GM10248 (cell line): ENCODE measurements around the gene SLN.

Experiments used
- CTCF ChIA-PET: fragments of 300-600 bp; sonication (Branson Sonifier 250); formaldehyde crosslinking; extraction: SDS; loops from one replicate; lab custom pipeline; 2021; ENCODE audit warnings: antibody characterized with exemption; lab: Yijun Ruan, JAX
- POLR2A ChIA-PET: fragments of 350-650 bp; sonication (Branson Sonifier 250); formaldehyde crosslinking; extraction: SDS; loops from one replicate; lab custom pipeline; 2020; ENCODE audit warnings: antibody characterized with exemption; lab: Yijun Ruan, JAX
- DNase-seq: peaks from one replicate; pipeline ENCODE4 v3.0.0; 2012; ENCODE audit errors: extremely low spot score
- CTCF ChIP-seq: IDR thresholded peaks from 2 replicates; pipeline ENCODE4 v1.5.1; 2012; ENCODE audit warnings: mild to moderate bottlenecking, low read depth; ENCODE audit errors: extremely low read depth, missing control alignments, control extremely low read depth

Gene SLN

GRCh38 chr11:107695446-107695845 lies 16.4 kb downstream of the SLN start:
- no peak for TF ChIP-seq CTCF
- no peak for DNase-seq
- POLR2A ChIA-PET, result no interaction called here
- CTCF ChIA-PET, result interaction anchor here (1.0 kb wide), 1 partner anchor 46 kb away, joined by 3 read pairs; no protein-coding TSS in a partner anchor

- TF ChIP-seq CTCF, result no peak
- ChIA-PET POLR2A (no interaction called here), CTCF (interaction anchor here (1.1 to 5.3 kb wide), 3 partner anchors 18 to 142 kb away, joined by 4 to 97 read pairs (median 14); no protein-coding TSS in a partner anchor)
- no peak for DNase-seq
Observed at GRCh38 chr11:107691000-107691750, 20.7 kb downstream of the SLN start.

- peak; percentile 55 for DNase-seq
- TF ChIP-seq CTCF, result peak; percentile 51
- ChIA-PET POLR2A (interaction anchor here (0.9 kb wide), 1 partner anchor 123 kb away, joined by 3 read pairs; no protein-coding TSS in a partner anchor), CTCF (interaction anchor here (0.7 to 5.3 kb wide), 38 partner anchors 8 to 645 kb away, joined by 3 to 97 read pairs (median 5); partner anchors contain the start of gene ALKBH8)
Observed at GRCh38 chr11:107689317-107690202, 22.3 kb downstream of the SLN start.

GRCh38 chr11:107688322-107688918 lies 23.4 kb downstream of the SLN start:
- POLR2A ChIA-PET, result no interaction called here
- CTCF ChIA-PET, result interaction anchor here (1.0 to 5.3 kb wide), 28 partner anchors 8 to 229 kb away, joined by 3 to 97 read pairs (median 8); partner anchors contain the start of gene ALKBH8
- no peak for DNase-seq
- TF ChIP-seq CTCF, result no peak

- no peak for TF ChIP-seq CTCF
- ChIA-PET POLR2A (no interaction called here), CTCF (interaction anchor here (1.2 to 2.9 kb wide), 5 partner anchors 14 to 215 kb away, joined by 3 to 14 read pairs (median 5); no protein-coding TSS in a partner anchor)
- no peak for DNase-seq
Observed at GRCh38 chr11:107683807-107684206, 28.0 kb downstream of the SLN start.
